ENCODE data around the gene GJA10. TPM values are rescaled to one million over a fixed set of nuclear protein-coding genes. Genes with fewer than 3 reads are reported as not detected.

Gene GJA10
- total and polyA plus RNA-seq, 11 donors = not detected

GRCh38 chr6:89927264-89927663 is 33.0 kb downstream of the GJA10 start:
- H3K36me3 ChIP-seq = peaks cover 0 to 8% (median 3%) of the 10 kb centered on the region in 9 donors
- 91 to 96% (median 92%) methylated on average over 5 of the region's 5 CpGs for WGBS, 4 donors
- peaks cover 0 to 1% (median 0%) of the 10 kb centered on the region in 9 donors for H3K27me3 ChIP-seq
- DNase-seq = no peak
- H3K4me3 ChIP-seq = no peak overlapping the region
- no peak for ATAC-seq
- no peaks in the 10 kb centered on the region for H3K9me3 ChIP-seq
- peaks cover 0 to 6% (median 0%) of the 10 kb centered on the region in 12 donors for H3K4me1 ChIP-seq
- H3K27ac ChIP-seq = no peak overlapping the region
- TF ChIP-seq POLR2A (IDR thresholded peaks at IDR 0.05) (no peak), CTCF (IDR thresholded peaks at IDR 0.05) (no peak)
- intact Hi-C loops (cut with DNase I) = no loop called here

- ATAC-seq (no peak), DNase-seq (no peak)
- H3K36me3 ChIP-seq = peaks cover 0 to 13% (median 7%) of the 10 kb centered on the region in 9 donors
- TF ChIP-seq CTCF (IDR thresholded peaks at IDR 0.05) (no peak), POLR2A (IDR thresholded peaks at IDR 0.05) (no peak)
- H3K27ac ChIP-seq = no peak overlapping the region
- peaks cover 0 to 6% (median 0%) of the 10 kb centered on the region in 12 donors for H3K4me1 ChIP-seq
- 73 to 74% (median 73%) methylated on average over 6 of the region's 6 CpGs for WGBS, 4 donors
- H3K27me3 ChIP-seq = no peaks in the 10 kb centered on the region
- H3K4me3 ChIP-seq = no peak overlapping the region
- no peaks in the 10 kb centered on the region for H3K9me3 ChIP-seq
- intact Hi-C loops (cut with DNase I) = no loop called here
These were observed 33.7 kb downstream of the GJA10 start for GRCh38 chr6:89927791-89928550.

- H3K4me1 ChIP-seq = peaks cover 0 to 6% (median 0%) of the 10 kb centered on the region in 12 donors
- H3K27ac ChIP-seq = no peak overlapping the region
- H3K4me3 ChIP-seq = no peak overlapping the region
- intact Hi-C loops (cut with DNase I) = no loop called here
- ATAC-seq = no peak
- H3K36me3 ChIP-seq = peaks cover 0 to 13% (median 7%) of the 10 kb centered on the region in 9 donors
- WGBS, 4 donors = 92 to 95% (median 93%) methylated on average over 6 of the region's 6 CpGs
- no peak for TF ChIP-seq POLR2A (IDR thresholded peaks at IDR 0.05)
- TF ChIP-seq CTCF (IDR thresholded peaks at IDR 0.05) = no peak
- no peaks in the 10 kb centered on the region for H3K9me3 ChIP-seq
- no peaks in the 10 kb centered on the region for H3K27me3 ChIP-seq
- no peak for DNase-seq
These were observed 34.3 kb downstream of the GJA10 start for GRCh38 chr6:89928604-89929003.

- WGBS, 4 donors = 87 to 97% (median 89%) methylated on average over 5 of the region's 5 CpGs
- Histone ChIP-seq H3K9me3 (no peaks in the 10 kb centered on the region), H3K27ac (no peak overlapping the region), H3K27me3 (no peaks in the 10 kb centered on the region), H3K4me3 (no peak overlapping the region), H3K4me1 (peaks cover 0 to 6% (median 0%) of the 10 kb centered on the region in 12 donors), H3K36me3 (peaks cover 0 to 13% (median 7%) of the 10 kb centered on the region in 9 donors)
- no peak for DNase-seq
- intact Hi-C loops (cut with DNase I) = no loop called here
- no peak for TF ChIP-seq POLR2A (IDR thresholded peaks at IDR 0.05)
- no peak for TF ChIP-seq CTCF (IDR thresholded peaks at IDR 0.05)
- ATAC-seq = no peak
These were observed 36.5 kb downstream of the GJA10 start for GRCh38 chr6:89930789-89931188.

Data from heart left ventricle (tissue), 16 donors.